ENCODE results near the gene LDLR.
"Not testable (repeated sequence)": the region's sequence is repeated elsewhere in the genome, so short reads cannot be mapped to it uniquely, and the experiment has no call there.

Gene LDLR

DNA sequence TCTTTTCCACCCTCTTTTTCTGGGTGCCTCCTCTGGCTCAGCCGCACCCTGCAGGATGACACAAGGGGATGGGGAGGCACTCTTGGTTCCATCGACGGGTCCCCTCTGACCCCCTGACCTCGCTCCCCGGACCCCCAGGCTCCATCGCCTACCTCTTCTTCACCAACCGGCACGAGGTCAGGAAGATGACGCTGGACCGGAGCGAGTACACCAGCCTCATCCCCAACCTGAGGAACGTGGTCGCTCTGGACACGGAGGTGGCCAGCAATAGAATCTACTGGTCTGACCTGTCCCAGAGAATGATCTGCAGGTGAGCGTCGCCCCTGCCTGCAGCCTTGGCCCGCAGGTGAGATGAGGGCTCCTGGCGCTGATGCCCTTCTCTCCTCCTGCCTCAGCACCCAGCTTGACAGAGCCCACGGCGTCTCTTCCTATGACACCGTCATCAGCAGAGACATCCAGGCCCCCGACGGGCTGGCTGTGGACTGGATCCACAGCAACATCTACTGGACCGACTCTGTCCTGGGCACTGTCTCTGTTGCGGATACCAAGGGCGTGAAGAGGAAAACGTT, 24.0 kb downstream of the LDLR start:
- no peak overlapping the region for H3K4me3 ChIP-seq (ENCODE audit: low read length)
- TF ChIP-seq, protein P1, sequence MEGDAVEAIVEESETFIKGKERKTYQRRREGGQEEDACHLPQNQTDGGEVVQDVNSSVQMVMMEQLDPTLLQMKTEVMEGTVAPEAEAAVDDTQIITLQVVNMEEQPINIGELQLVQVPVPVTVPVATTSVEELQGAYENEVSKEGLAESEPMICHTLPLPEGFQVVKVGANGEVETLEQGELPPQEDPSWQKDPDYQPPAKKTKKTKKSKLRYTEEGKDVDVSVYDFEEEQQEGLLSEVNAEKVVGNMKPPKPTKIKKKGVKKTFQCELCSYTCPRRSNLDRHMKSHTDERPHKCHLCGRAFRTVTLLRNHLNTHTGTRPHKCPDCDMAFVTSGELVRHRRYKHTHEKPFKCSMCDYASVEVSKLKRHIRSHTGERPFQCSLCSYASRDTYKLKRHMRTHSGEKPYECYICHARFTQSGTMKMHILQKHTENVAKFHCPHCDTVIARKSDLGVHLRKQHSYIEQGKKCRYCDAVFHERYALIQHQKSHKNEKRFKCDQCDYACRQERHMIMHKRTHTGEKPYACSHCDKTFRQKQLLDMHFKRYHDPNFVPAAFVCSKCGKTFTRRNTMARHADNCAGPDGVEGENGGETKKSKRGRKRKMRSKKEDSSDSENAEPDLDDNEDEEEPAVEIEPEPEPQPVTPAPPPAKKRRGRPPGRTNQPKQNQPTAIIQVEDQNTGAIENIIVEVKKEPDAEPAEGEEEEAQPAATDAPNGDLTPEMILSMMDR (IDR thresholded peaks at IDR 0.05; ENCODE audit: insufficient read depth, low read depth, low read length, missing control alignments) = no peak

DNA sequence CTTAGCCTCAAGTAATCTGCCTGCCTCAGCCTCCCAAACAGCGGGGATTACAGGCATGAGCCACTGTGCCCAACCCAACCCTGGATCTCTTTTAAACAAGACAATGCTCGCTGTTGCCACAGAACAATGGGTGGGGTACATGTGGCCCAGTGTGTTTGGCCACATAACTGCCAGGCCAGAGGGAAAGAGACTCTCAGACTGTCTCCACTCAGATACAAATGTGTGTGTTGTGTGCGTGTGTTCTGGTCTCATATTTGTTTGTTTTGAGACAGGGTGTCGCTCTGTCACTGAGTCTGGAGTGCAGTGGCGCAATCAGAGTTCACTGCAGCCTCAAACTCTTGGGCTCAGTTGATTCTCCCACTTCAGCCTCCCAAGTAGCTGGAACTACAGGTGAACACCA, 25.8 kb downstream of the LDLR start:
- TF ChIP-seq, protein P1 (IDR thresholded peaks at IDR 0.05; ENCODE audit: insufficient read depth, low read depth, low read length, missing control alignments) = no peak
- no peak overlapping the region for H3K4me3 ChIP-seq (ENCODE audit: low read length)
- no peak for DNase-seq (ENCODE audit: low read depth)

More for the DNA sequence above, 24.0 kb downstream of the LDLR start:
- no peak for DNase-seq (ENCODE audit: low read depth)

DNA sequence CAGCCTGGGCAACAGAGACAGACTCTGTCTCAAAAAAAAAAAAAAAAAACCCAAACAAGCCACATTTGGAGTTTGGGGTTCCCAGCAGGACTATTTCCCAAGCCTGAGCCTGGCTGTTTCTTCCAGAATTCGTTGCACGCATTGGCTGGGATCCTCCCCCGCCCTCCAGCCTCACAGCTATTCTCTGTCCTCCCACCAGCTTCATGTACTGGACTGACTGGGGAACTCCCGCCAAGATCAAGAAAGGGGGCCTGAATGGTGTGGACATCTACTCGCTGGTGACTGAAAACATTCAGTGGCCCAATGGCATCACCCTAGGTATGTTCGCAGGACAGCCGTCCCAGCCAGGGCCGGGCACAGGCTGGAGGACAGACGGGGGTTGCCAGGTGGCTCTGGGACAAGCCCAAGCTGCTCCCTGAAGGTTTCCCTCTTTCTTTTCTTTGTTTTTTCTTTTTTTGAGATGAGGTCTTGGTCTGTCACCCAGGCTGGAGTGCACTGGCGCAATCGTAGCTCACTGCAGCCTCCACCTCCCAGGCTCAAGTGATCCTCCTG, 26.7 kb downstream of the LDLR start:
- no peak for DNase-seq (ENCODE audit: low read depth)
- TF ChIP-seq, protein P1 (IDR thresholded peaks at IDR 0.05; ENCODE audit: insufficient read depth, low read depth, low read length, missing control alignments) = no peak
- no peak overlapping the region for H3K4me3 ChIP-seq (ENCODE audit: low read length)

- TF ChIP-seq, protein P1 (IDR thresholded peaks at IDR 0.05; ENCODE audit: insufficient read depth, low read depth, low read length, missing control alignments) = no peak
- no peak overlapping the region for H3K4me3 ChIP-seq (ENCODE audit: low read length)
- DNase-seq (ENCODE audit: low read depth) = no peak
Measured at GRCh38 chr19:11116507-11116906, 27.2 kb downstream of the LDLR start.

DNA sequence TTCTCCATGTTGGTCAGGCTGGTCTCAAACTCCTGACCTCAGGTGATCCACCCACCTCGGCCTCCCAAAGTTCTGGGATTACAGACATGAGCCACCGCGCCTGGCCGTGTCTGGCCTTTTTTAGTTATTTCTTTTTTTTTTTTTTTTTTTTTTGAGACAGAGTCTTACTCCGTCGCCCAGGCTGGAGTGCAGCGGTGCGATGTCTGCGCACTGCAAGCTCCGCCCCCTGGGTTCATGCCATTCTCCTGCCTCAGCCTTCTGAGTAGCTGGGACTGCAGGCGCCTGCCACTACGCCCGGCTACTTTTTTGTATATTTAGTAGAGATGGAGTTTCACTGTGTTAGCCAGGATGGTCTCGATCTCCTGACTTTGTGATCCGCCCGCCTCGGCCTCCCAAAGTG, 32.7 kb downstream of the LDLR start:
- H3K4me3 ChIP-seq (ENCODE audit: low read length); DNase-seq (ENCODE audit: low read depth): not testable (repeated sequence)

DNA sequence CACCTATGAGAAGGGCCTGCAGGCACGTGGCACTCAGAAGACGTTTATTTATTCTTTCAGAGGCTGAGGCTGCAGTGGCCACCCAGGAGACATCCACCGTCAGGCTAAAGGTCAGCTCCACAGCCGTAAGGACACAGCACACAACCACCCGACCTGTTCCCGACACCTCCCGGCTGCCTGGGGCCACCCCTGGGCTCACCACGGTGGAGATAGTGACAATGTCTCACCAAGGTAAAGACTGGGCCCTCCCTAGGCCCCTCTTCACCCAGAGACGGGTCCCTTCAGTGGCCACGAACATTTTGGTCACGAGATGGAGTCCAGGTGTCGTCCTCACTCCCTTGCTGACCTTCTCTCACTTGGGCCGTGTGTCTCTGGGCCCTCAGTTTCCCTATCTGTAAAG, 33.9 kb downstream of the LDLR start:
- DNase-seq (ENCODE audit: low read depth) = no peak

GRCh38 chr19:11124157-11124556, 34.9 kb downstream of the LDLR start:
- not testable (repeated sequence) for DNase-seq (ENCODE audit: low read depth); H3K4me3 ChIP-seq (ENCODE audit: low read length)

More for the DNA sequence above, 33.9 kb downstream of the LDLR start:
- TF ChIP-seq, protein P1 (IDR thresholded peaks at IDR 0.05; ENCODE audit: insufficient read depth, low read depth, low read length, missing control alignments) = no peak
- H3K4me3 ChIP-seq (ENCODE audit: low read length) = no peak overlapping the region

DNA sequence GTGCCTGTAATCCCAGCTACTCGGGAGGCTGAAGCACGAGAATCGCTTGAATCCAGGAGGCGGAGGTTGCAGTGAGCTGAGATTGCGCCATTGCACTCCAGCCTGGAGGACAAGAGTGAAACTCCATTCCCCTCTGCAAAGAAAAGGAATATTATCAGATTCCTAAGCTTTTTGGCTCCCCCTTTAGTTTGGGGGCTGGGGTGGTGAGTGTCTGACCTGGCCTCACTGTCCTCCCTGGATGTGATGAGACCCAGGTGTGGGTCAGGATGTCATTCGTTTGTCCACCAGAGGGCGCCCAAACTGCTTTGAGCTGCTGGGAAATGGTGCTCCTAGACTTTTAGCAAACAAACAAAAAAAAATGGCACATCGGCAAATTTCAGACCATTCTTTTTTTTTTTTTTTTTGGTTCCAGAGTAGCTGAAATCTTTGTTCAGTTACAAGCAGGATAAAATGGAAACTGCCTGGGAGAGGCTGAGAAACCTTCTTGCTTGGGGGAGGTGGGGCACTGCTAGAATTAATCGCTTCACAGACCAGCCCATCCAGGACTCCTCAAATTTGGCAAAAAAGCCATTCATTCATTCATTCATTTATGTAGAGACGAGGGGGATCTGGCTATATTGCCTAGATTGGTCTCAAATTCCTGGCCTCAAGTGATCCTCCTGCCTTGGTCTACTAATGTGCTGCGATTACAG, 36.9 kb downstream of the LDLR start:
- TF ChIP-seq, protein P1 (IDR thresholded peaks at IDR 0.05; ENCODE audit: insufficient read depth, low read depth, low read length, missing control alignments) = peak; percentile 78
- H3K4me3 ChIP-seq (ENCODE audit: low read length) = no peak overlapping the region
- peak; percentile 68 for DNase-seq (ENCODE audit: low read depth)

Measured in epithelial cell of esophagus (primary cell).